Omental fat pad (tissue), 4 donors: Measurements from ENCODE around the gene HEPACAM2. TPM values are rescaled to one million over a fixed set of nuclear protein-coding genes. Genes with fewer than 3 reads are reported as not detected.

Source experiments
- ATAC-seq: fragments of 150-250 bp; one replicate; pipeline ENCODE4 v1.9.1; 2016; ENCODE audit warnings: mild to moderate bottlenecking, moderate library complexity; ENCODE audit not compliant: low FRiP score
- DNase-seq: peaks from one replicate; pipeline ENCODE4 v3.0.0-alpha.2; 2019; ENCODE audit warnings: low spot score
- CTCF ChIP-seq, 3 donors: fragments of 450-650 bp; IDR thresholded peaks; one replicate each; pipeline ENCODE4 v1.5.1; 2016 to 2017; ENCODE audit warnings: antibody characterized with exemption in 3 of 3, mild to moderate bottlenecking in 3 of 3, moderate library complexity in 2 of 3
- total RNA-seq, 4 donors: library from RNA; depleted of rRNA; stranded (reverse); fragments of >200 nt; gene quantifications; one replicate each; pipeline ENCODE4 v1.1.0, GENCODE V29; 2016

HEPACAM2 gene
- total RNA-seq, 4 donors from 2014 or later: not detected

GRCh38 chr7:93231259-93231658, 5.0 kb upstream of the HEPACAM2 start:
- no peak for TF ChIP-seq CTCF (IDR thresholded peaks at IDR 0.05)
- ATAC-seq: no peak
- DNase-seq: no peak

GRCh38 chr7:93228302-93228701, 2.0 kb upstream of the HEPACAM2 start:
- TF ChIP-seq CTCF (IDR thresholded peaks at IDR 0.05): peak in 1 of 3 donors; percentile 43
- ATAC-seq (no peak), DNase-seq (no peak)

GRCh38 chr7:93219868-93220267, 6.4 kb downstream of the HEPACAM2 start:
- ATAC-seq (no peak), DNase-seq (no peak)
- no peak for TF ChIP-seq CTCF (IDR thresholded peaks at IDR 0.05)

- no peak for DNase-seq
- ATAC-seq: no peak
- TF ChIP-seq CTCF (IDR thresholded peaks at IDR 0.05): no peak
These were observed 7.1 kb downstream of the HEPACAM2 start for GRCh38 chr7:93218997-93219827.

GRCh38 chr7:93212881-93213280, 13.4 kb downstream of the HEPACAM2 start:
- no peak for DNase-seq
- no peak for ATAC-seq
- TF ChIP-seq CTCF (IDR thresholded peaks at IDR 0.05): no peak

GRCh38 chr7:93211228-93211818, 14.9 kb downstream of the HEPACAM2 start:
- DNase-seq (no peak), ATAC-seq (no peak)
- TF ChIP-seq CTCF (IDR thresholded peaks at IDR 0.05): no peak

GRCh38 chr7:93205046-93205445, 21.2 kb downstream of the HEPACAM2 start:
- DNase-seq: no peak
- TF ChIP-seq CTCF (IDR thresholded peaks at IDR 0.05): no peak
- ATAC-seq: no peak
